ENCODE data around the gene GRN. TPM values are rescaled to one million over a fixed set of nuclear protein-coding genes. Genes with fewer than 3 reads are reported as not detected.

GRN gene
- total and polyA plus RNA-seq, 2 of the 13 experiments (the other 11 are each of a cell fraction or from before 2014, with no cell fraction given), result 86.6 to 143 TPM

DNA sequence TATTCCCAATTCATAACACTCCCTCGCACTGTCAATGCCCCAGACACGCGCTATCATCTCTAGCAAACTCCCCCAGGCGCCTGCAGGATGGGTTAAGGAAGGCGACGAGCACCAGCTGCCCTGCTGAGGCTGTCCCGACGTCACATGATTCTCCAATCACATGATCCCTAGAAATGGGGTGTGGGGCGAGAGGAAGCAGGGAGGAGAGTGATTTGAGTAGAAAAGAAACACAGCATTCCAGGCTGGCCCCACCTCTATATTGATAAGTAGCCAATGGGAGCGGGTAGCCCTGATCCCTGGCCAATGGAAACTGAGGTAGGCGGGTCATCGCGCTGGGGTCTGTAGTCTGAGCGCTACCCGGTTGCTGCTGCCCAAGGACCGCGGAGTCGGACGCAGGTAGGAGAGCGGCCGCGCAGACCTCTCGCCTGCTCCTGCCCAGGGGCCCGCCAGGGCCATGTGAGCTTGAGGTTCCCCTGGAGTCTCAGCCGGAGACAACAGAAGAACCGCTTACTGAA is at the start of gene GRN (continued):
- TF ChIP-seq, protein P1, sequence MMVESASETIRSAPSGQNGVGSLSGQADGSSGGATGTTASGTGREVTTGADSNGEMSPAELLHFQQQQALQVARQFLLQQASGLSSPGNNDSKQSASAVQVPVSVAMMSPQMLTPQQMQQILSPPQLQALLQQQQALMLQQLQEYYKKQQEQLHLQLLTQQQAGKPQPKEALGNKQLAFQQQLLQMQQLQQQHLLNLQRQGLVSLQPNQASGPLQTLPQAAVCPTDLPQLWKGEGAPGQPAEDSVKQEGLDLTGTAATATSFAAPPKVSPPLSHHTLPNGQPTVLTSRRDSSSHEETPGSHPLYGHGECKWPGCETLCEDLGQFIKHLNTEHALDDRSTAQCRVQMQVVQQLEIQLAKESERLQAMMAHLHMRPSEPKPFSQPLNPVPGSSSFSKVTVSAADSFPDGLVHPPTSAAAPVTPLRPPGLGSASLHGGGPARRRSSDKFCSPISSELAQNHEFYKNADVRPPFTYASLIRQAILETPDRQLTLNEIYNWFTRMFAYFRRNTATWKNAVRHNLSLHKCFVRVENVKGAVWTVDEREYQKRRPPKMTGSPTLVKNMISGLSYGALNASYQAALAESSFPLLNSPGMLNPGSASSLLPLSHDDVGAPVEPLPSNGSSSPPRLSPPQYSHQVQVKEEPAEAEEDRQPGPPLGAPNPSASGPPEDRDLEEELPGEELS (CRISPR knock-in tag; IDR thresholded peaks at IDR 0.05), result peak; percentile 56; the same call in 1 of the 2 replicates
- TF ChIP-seq ZC3H13 (CRISPR knock-in tag; IDR thresholded peaks at IDR 0.05), result no peak; the same call in 1 of the 2 replicates
- peak; percentile 77 for TF ChIP-seq ZNF264 (CRISPR knock-in tag; IDR thresholded peaks at IDR 0.05)
- TF ChIP-seq, protein P2, sequence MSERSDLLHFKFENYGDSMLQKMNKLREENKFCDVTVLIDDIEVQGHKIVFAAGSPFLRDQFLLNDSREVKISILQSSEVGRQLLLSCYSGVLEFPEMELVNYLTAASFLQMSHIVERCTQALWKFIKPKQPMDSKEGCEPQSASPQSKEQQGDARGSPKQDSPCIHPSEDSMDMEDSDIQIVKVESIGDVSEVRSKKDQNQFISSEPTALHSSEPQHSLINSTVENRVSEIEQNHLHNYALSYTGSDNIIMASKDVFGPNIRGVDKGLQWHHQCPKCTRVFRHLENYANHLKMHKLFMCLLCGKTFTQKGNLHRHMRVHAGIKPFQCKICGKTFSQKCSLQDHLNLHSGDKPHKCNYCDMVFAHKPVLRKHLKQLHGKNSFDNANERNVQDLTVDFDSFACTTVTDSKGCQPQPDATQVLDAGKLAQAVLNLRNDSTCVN (CRISPR knock-in tag; IDR thresholded peaks at IDR 0.05; ENCODE audit: borderline replicate concordance), result peak; percentile 55; the same call in 1 of the 2 replicates
- peak; percentile 77; the same call in 2 of the 3 replicates for TF ChIP-seq MXI1 (IDR thresholded peaks at IDR 0.05; ENCODE audit: borderline replicate concordance, low read depth, low read length)
- TF ChIP-seq RBFOX2 (IDR thresholded peaks at IDR 0.05; ENCODE audit: low read depth, low read length), result peak; percentile 80
- TF ChIP-seq SOX13 (IDR thresholded peaks at IDR 0.05), result no peak
- peak in 1 of 2 experiments; percentile 49; a peak in 2 of 4 replicates for TF ChIP-seq SOX13 (CRISPR knock-in tag; conservative IDR thresholded peaks at IDR 0.05 in 1 of 2, IDR thresholded peaks at IDR 0.05 in 1 of 2)
- peak; percentile 89 for TF ChIP-seq PHF8 (CRISPR knock-in tag; IDR thresholded peaks at IDR 0.05)
- TF ChIP-seq KLF9 (CRISPR knock-in tag; IDR thresholded peaks at IDR 0.05; ENCODE audit: low read depth), result peak; percentile 84; the same call in 1 of the 2 replicates
- no peak for TF ChIP-seq PAWR (CRISPR knock-in tag; IDR thresholded peaks at IDR 0.05; ENCODE audit: borderline replicate concordance)
- TF ChIP-seq, protein P3, sequence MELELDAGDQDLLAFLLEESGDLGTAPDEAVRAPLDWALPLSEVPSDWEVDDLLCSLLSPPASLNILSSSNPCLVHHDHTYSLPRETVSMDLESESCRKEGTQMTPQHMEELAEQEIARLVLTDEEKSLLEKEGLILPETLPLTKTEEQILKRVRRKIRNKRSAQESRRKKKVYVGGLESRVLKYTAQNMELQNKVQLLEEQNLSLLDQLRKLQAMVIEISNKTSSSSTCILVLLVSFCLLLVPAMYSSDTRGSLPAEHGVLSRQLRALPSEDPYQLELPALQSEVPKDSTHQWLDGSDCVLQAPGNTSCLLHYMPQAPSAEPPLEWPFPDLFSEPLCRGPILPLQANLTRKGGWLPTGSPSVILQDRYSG (CRISPR knock-in tag; IDR thresholded peaks at IDR 0.05), result peak; percentile 87
- no peak for TF ChIP-seq NR0B2 (CRISPR knock-in tag; IDR thresholded peaks at IDR 0.05)
- no peak for TF ChIP-seq ELF4 (CRISPR knock-in tag; IDR thresholded peaks at IDR 0.05; ENCODE audit: borderline replicate concordance)
- no peak for TF ChIP-seq ZNF703 (CRISPR knock-in tag; IDR thresholded peaks at IDR 0.05; ENCODE audit: borderline replicate concordance)
- no peak for TF ChIP-seq ZNF569 (CRISPR knock-in tag; IDR thresholded peaks at IDR 0.05; ENCODE audit: borderline replicate concordance)
- TF ChIP-seq, protein P4, sequence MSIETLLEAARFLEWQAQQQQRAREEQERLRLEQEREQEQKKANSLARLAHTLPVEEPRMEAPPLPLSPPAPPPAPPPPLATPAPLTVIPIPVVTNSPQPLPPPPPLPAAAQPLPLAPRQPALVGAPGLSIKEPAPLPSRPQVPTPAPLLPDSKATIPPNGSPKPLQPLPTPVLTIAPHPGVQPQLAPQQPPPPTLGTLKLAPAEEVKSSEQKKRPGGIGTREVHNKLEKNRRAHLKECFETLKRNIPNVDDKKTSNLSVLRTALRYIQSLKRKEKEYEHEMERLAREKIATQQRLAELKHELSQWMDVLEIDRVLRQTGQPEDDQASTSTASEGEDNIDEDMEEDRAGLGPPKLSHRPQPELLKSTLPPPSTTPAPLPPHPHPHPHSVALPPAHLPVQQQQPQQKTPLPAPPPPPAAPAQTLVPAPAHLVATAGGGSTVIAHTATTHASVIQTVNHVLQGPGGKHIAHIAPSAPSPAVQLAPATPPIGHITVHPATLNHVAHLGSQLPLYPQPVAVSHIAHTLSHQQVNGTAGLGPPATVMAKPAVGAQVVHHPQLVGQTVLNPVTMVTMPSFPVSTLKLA (IDR thresholded peaks at IDR 0.05), result peak; percentile 67
- peak; percentile 62; the same call in 1 of the 2 replicates for TF ChIP-seq TSC22D2 (CRISPR knock-in tag; IDR thresholded peaks at IDR 0.05; ENCODE audit: borderline replicate concordance)
- no peak for TF ChIP-seq SYNCRIP (IDR thresholded peaks at IDR 0.05; ENCODE audit: insufficient read depth, low read depth, low read length)
- peak; percentile 75; the same call in 1 of the 2 replicates for TF ChIP-seq SATB2 (CRISPR knock-in tag; IDR thresholded peaks at IDR 0.05)
